AG09319 (cell line): Measurements from ENCODE around the gene COPS3.

Source experiments
- DNase-seq: peaks from one replicate; pipeline ENCODE4 v3.0.0-alpha.2; 2010; ENCODE audit warnings: low read depth; ENCODE audit errors: extremely low read depth
- TF ChIP-seq, protein P1 (sequence below): IDR thresholded peaks from 2 replicates; pipeline ENCODE4 v1.5.1; 2011; ENCODE audit warnings: low read depth, mild to moderate bottlenecking, inconsistent platforms, low read length, moderate library complexity

COPS3 gene

DNA sequence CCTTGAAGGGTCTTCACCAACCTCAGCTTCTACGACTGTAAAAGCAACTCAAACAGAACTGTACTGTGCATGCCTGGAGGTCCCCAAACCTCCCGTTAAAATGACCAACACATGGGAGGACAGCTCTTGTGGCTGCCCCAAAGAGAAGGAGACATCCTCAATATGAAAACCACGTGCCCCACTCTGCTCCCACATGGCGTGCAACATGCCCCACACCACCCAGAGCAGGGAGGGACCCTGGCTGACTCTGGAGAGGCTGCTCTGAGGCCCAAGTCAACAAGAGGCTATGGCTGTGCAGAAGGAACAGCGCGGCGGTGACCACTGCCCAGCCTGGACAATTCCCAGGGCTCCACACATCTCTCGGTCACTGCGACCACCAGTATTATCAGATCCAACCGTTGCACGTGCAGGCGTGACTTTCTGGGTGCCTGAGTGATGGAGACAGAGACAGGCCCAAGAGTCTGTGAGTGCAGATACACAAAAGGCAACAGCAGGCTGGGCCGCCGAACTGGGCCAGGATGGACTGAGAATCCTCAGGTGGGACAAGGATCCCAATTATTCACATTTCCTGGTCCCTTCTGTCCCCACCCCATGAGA, 76.3 kb downstream of the COPS3 start:
- TF ChIP-seq, protein P1, sequence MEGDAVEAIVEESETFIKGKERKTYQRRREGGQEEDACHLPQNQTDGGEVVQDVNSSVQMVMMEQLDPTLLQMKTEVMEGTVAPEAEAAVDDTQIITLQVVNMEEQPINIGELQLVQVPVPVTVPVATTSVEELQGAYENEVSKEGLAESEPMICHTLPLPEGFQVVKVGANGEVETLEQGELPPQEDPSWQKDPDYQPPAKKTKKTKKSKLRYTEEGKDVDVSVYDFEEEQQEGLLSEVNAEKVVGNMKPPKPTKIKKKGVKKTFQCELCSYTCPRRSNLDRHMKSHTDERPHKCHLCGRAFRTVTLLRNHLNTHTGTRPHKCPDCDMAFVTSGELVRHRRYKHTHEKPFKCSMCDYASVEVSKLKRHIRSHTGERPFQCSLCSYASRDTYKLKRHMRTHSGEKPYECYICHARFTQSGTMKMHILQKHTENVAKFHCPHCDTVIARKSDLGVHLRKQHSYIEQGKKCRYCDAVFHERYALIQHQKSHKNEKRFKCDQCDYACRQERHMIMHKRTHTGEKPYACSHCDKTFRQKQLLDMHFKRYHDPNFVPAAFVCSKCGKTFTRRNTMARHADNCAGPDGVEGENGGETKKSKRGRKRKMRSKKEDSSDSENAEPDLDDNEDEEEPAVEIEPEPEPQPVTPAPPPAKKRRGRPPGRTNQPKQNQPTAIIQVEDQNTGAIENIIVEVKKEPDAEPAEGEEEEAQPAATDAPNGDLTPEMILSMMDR = no peak

DNA sequence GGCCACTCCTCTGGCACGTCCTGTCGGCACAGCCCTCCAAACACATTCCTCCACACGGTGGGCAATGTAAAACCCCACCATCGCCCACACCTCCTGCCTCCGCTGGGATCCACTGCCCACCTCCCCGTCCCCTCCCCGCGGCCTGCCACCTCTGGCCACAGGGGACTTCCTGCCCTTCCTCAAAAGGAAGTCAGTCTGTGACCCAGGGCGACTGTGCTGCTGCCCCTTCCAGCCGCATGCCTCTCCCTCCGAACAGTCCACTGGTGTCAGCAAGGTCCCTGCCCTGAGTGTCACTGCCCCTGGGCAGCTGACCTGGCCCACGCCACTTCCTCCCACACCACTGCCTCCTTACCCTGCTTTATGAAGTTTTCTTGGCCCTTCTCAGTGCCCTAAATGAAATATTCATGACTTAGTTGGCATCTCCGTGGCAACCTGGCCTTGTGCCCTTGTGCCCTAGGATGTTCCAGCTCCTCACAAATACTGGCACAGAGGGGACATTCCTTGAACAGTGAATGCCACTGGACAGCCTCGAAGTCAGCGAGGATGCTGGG, 76.9 kb downstream of the COPS3 start:
- TF ChIP-seq, protein P1 = no peak
- DNase-seq = no peak

More for the DNA sequence above, 76.3 kb downstream of the COPS3 start:
- no peak for DNase-seq

DNA sequence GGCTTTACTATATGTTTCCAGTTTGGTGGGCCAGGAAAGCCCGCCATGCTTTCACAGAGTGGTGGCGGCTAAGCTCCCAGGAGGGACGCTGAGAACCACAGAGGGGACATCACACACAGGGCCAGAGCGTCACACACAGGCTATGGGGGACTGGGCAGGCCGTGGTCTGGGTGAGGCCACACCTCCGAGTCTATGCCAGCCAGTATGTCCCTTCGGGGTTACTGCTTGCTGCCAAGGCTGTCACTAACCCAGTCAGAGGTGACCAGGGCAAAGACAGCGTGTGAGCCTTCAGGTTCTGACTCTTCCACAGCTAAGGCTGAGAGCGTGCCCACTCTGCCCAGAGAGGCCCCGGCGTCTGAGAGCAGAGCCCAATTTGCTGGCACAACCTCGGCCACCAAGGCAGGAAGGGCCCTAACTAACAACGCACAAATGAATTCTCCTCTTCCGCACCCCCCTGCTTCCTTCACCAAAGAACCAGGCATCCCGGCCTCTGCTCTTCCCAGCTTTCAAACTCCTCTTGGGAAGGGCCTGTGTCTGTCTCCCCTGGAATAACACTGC, 77.8 kb downstream of the COPS3 start:
- TF ChIP-seq, protein P1 = no peak
- no peak for DNase-seq

DNA sequence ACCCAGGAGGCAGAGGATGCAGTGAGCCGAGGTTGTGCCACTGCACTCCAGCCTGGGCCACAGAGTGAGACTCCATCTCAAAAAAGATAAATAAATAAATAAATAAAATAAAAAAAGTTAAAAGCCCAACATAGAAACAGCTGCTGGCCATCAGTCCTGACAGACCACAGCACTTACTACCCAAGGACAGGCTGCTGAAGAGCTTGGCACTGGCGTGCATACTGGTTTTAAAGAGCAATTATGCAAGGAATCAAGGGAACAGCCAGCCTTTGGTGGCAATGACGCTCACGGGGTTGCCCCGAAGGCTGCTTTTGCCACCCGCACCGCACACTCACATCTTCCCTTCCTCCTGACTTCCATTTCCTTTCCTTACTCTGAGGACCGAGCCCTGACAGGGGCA, 79.1 kb downstream of the COPS3 start:
- TF ChIP-seq, protein P1 = no peak
- DNase-seq = no peak

DNA sequence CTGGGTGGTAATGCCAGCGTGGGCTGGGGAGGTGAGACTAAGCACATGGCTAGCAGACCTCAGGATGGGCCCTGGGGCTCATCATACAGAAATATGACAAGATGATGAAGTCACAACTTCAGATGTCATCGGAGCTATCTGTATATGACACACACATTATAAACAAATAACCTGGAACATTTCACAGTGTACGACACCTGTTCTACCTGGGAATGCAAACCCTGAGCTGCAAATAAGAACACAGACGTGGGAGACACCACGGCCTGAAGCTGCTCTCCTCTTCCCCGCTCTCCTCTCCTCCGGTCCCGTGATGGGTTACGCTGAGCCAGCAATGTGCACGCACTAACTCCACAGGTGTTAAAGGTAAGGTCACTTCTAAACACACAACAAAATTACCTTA, 79.8 kb downstream of the COPS3 start:
- no peak for DNase-seq
- TF ChIP-seq, protein P1 = no peak

DNA sequence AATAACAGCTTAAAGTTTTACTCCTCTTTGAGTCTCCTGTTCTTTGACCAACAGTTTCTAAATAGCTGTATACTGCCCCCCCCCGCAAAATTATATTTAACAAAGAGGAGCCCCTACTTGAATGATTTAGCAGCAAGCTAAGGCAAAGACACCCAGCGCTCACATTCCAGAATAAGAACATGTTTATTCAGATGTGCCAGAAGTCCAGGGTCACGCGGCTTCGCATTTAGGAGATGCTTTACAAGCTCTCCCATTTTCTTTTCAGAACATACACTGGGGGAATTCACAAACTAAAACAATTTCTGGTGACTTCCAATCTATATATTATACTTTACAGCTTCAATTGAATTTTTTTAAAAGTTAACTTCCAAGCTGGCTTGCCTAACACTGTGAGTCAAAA, 80.2 kb downstream of the COPS3 start:
- TF ChIP-seq, protein P1 = no peak
- DNase-seq = no peak

DNA sequence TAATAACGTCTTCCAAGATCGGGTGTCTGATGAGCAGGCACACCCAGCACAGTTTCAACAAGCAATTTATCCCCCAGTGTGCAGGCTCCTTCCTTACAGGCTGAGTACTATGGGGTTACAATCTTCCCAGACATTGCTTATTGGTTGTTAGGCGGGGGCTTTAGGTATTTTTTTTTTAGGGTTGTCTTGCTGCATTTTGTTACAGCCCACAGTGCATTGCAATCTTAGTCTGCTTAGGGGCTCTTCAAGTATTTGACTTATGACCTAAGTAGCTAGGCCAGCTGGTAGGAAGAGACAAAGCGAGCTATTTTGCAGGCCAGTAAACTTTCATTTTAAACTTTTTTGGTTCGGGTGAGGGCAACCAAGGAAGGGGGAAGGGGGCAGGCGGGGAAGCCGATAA, 80.7 kb downstream of the COPS3 start:
- TF ChIP-seq, protein P1 = no peak
- no peak for DNase-seq
